Neural progenitor cell (in vitro differentiated cells): ENCODE data around the gene SCARF2. TPM values are rescaled to one million over a fixed set of nuclear protein-coding genes. Genes with fewer than 3 reads are reported as not detected.
"Not testable (repeated sequence)": the region's sequence is repeated elsewhere in the genome, so short reads cannot be mapped to it uniquely, and the experiment has no call there.

Source experiments
- DNase-seq: peaks from one replicate; pipeline ENCODE4 v3.0.0-alpha.2; 2016; ENCODE audit warnings: low spot score
- H2AFZ ChIP-seq: fragments of 200-600 bp; sonication (generic); replicated peaks from 2 replicates; pipeline ENCODE4 v1.6.1; 2016; ENCODE audit warnings: antibody characterized with exemption
- H3F3A ChIP-seq: fragments of 200-600 bp; sonication (generic); 2 replicates; pipeline ENCODE4 v1.6.1; 2016; ENCODE audit warnings: antibody characterized with exemption, low read depth
- H3K27ac ChIP-seq: fragments of 200-600 bp; sonication (generic); 2 replicates; pipeline ENCODE4 v1.5.1; 2016; ENCODE audit warnings: mild to moderate bottlenecking
- H3K27me3 ChIP-seq: fragments of 200-600 bp; sonication (generic); 2 replicates; pipeline ENCODE4 v1.6.1; 2016; ENCODE audit warnings: mild to moderate bottlenecking, moderate library complexity
- H3K36me3 ChIP-seq: fragments of 200-600 bp; sonication (generic); 2 replicates; pipeline ENCODE4 v1.5.1; 2016
- H3K4me1 ChIP-seq: fragments of 200-600 bp; sonication (generic); 2 replicates; pipeline ENCODE4 v1.6.1; 2016; ENCODE audit warnings: mixed run types
- H3K4me2 ChIP-seq: fragments of 200-600 bp; sonication (generic); 2 replicates; pipeline ENCODE4 v1.6.1; 2016
- H3K4me3 ChIP-seq: fragments of 200-600 bp; sonication (generic); 2 replicates; pipeline ENCODE4 v1.5.1; 2016
- H3K79me2 ChIP-seq: fragments of 200-600 bp; sonication (generic); 2 replicates; pipeline ENCODE4 v1.6.1; 2016; ENCODE audit warnings: low read depth
- H3K9ac ChIP-seq: fragments of 200-600 bp; sonication (generic); 2 replicates; pipeline ENCODE4 v1.6.1; 2016
- H3K9me3 ChIP-seq: fragments of 200-600 bp; sonication (generic); 2 replicates; pipeline ENCODE4 v1.5.1; 2016; ENCODE audit warnings: low read depth
- H4K20me1 ChIP-seq: fragments of 200-600 bp; sonication (generic); 2 replicates; pipeline ENCODE4 v1.6.1; 2016; ENCODE audit warnings: low read depth
- H3K27ac Mint-ChIP-seq: 3 replicates; pipeline ENCODE4 v1.8.0; 2021; ENCODE audit warnings: mixed read lengths
- H3K27me3 Mint-ChIP-seq: 2 replicates; pipeline ENCODE4 v1.8.0; 2022; ENCODE audit warnings: low read depth, mild to moderate bottlenecking, inconsistent platforms, moderate library complexity, mixed read lengths; ENCODE audit not compliant: insufficient read depth
- H3K36me3 Mint-ChIP-seq: 3 replicates; pipeline ENCODE4 v1.8.0; 2021; ENCODE audit warnings: mixed read lengths
- H3K4me1 Mint-ChIP-seq: 3 replicates; pipeline ENCODE4 v1.8.0; 2021; ENCODE audit warnings: mixed read lengths
- H3K4me3 Mint-ChIP-seq: 3 replicates; pipeline ENCODE4 v1.8.0; 2021; ENCODE audit warnings: mild to moderate bottlenecking, moderate library complexity, mixed read lengths
- H3K9me3 Mint-ChIP-seq: 3 replicates; pipeline ENCODE4 v1.8.0; 2020; ENCODE audit warnings: mixed read lengths
- EZH2 ChIP-seq: fragments of 200-600 bp; sonication (generic); IDR thresholded peaks from 2 replicates; pipeline ENCODE4 v1.6.1; 2017; ENCODE audit warnings: antibody characterized with exemption, mild to moderate bottlenecking, moderate library complexity
- EZH2phosphoT487 ChIP-seq: fragments of 200-600 bp; sonication (generic); IDR thresholded peaks from 2 replicates; pipeline ENCODE4 v1.6.1; 2017; ENCODE audit warnings: antibody characterized with exemption
- total RNA-seq: library from RNA; depleted of rRNA; stranded (reverse); fragments of >200 nt; gene quantifications from 2 replicates; pipeline ENCODE4 v1.2.3, GENCODE V29; 2015; ENCODE audit warnings: low replicate concordance
- TF ChIP-seq, protein P1 (sequence below): fragments of 200-600 bp; sonication (generic); IDR thresholded peaks from 2 replicates; pipeline ENCODE4 v1.5.1; 2017; ENCODE audit warnings: antibody characterized with exemption, mild to moderate bottlenecking

Gene SCARF2
- total RNA-seq, 1 donor from 2014 or later = 0.22 TPM

DNA sequence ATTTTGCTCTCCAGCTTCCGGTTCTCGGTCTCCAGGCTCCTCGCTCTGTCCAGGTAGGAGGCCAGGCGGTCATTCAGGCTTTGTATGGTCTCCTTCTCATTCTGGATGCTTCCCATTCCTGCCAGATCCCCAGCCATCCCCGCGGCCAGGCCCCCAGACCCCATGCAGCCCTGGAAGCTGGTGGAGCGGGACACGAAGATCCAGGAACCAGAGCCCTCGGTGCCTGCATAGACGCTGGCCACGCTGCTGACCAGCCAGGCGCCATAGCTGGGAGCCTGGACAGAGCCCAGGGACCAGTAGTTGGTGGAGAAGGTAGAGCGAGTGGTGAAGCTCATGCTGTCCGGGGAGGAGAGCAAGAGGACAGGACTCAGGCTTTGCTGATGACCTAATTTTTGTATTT, 46.1 kb upstream of the SCARF2 start:
- Histone ChIP-seq H3K4me2 (no peak overlapping the region), H2AFZ (no peak overlapping the region), H3K4me1 (no peaks in the 10 kb centered on the region), H3F3A (no peaks in the 10 kb centered on the region), H3K27ac (no peak overlapping the region), H4K20me1 (peaks cover 12% of the 10 kb centered on the region), H3K9ac (no peak overlapping the region), H3K4me3 (no peak overlapping the region), H3K9me3 (no peaks in the 10 kb centered on the region), H3K79me2 (no peaks in the 10 kb centered on the region), H3K27me3 (no peaks in the 10 kb centered on the region), H3K36me3 (no peaks in the 10 kb centered on the region)
- DNase-seq = no peak
- Mint-ChIP-seq H3K36me3 (peaks cover 42% of the 10 kb centered on the region), H3K9me3 (peaks cover 11% of the 10 kb centered on the region), H3K27me3 (peaks cover 3% of the 10 kb centered on the region), H3K4me3 (no peak overlapping the region), H3K27ac (no peak overlapping the region), H3K4me1 (peaks cover 2% of the 10 kb centered on the region)
- TF ChIP-seq EZH2phosphoT487 (no peak), EZH2 (no peak)
- TF ChIP-seq, protein P1, sequence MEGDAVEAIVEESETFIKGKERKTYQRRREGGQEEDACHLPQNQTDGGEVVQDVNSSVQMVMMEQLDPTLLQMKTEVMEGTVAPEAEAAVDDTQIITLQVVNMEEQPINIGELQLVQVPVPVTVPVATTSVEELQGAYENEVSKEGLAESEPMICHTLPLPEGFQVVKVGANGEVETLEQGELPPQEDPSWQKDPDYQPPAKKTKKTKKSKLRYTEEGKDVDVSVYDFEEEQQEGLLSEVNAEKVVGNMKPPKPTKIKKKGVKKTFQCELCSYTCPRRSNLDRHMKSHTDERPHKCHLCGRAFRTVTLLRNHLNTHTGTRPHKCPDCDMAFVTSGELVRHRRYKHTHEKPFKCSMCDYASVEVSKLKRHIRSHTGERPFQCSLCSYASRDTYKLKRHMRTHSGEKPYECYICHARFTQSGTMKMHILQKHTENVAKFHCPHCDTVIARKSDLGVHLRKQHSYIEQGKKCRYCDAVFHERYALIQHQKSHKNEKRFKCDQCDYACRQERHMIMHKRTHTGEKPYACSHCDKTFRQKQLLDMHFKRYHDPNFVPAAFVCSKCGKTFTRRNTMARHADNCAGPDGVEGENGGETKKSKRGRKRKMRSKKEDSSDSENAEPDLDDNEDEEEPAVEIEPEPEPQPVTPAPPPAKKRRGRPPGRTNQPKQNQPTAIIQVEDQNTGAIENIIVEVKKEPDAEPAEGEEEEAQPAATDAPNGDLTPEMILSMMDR = no peak

DNA sequence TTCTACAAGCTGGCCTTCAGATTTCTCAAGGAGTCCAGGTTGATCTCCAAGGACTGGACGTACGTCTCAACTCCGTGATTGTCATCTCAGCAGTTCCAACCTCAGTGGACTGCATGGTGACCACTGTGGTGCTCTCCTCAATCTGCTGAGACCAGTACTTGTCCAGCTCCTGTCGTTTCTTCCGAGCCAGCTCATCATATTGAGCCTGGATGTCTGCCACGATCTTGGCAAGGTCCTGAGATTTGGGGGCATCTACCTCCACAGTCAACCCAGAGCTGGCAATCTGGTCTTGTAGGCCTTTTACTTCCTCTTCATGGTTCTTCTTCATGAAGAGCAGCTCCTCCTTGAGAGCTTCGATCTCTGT, 45.5 kb upstream of the SCARF2 start:
- H3K27ac ChIP-seq, H3K27me3 ChIP-seq, H3K4me1 ChIP-seq, H2AFZ ChIP-seq, H3K9ac ChIP-seq, H3K79me2 ChIP-seq, H3K9me3 ChIP-seq, H4K20me1 ChIP-seq, H3F3A ChIP-seq, DNase-seq, H3K36me3 ChIP-seq, H3K4me2 ChIP-seq, H3K27me3 Mint-ChIP-seq, H3K4me3 ChIP-seq, H3K4me1 Mint-ChIP-seq, H3K4me3 Mint-ChIP-seq, H3K27ac Mint-ChIP-seq: not testable (repeated sequence)
- Mint-ChIP-seq H3K9me3 (peaks cover 11% of the 10 kb centered on the region), H3K36me3 (peaks cover 39% of the 10 kb centered on the region)

DNA sequence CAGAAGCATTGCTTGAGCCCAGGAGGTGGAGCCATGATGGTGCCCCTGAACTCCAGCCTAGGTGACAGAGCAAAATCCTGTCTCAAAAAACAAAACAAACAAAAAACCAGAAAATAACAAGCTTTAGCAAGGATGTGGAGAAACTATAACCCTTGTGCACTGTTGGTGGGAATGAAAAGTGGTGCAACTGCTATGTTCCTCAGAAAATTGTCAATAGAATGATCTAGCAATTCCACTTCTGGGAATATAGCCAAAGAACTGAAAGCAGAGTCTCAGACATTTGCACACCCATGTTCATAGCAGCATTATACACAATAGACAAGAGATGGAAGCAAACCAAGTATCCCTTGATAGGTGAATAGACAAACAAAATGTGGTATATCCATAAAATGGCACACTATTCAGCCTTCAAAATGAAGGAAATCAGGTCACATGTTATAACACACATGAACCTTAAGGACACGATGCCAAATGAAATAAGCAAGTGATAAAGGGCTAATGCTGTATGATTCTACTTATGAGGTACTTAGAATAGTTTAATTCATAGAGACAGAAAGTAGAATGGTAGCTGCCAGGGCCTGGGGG, 42.1 kb upstream of the SCARF2 start:
- no peaks in the 10 kb centered on the region for H3K4me1 Mint-ChIP-seq
- TF ChIP-seq, protein P1 = no peak
- TF ChIP-seq EZH2phosphoT487 = no peak
- TF ChIP-seq EZH2 = no peak
- Histone ChIP-seq H3K79me2 (no peaks in the 10 kb centered on the region), H3K4me1 (no peaks in the 10 kb centered on the region), H3F3A (no peaks in the 10 kb centered on the region), H3K9me3 (no peaks in the 10 kb centered on the region), H3K36me3 (no peaks in the 10 kb centered on the region), H2AFZ (no peak overlapping the region), H3K27me3 (no peaks in the 10 kb centered on the region), H3K4me3 (no peak overlapping the region), H4K20me1 (no peaks in the 10 kb centered on the region), H3K9ac (no peak overlapping the region), H3K4me2 (no peak overlapping the region), H3K27ac (no peak overlapping the region)
- peaks cover 17% of the 10 kb centered on the region for H3K9me3 Mint-ChIP-seq
- peaks cover 35% of the 10 kb centered on the region for H3K36me3 Mint-ChIP-seq
- no peak overlapping the region for H3K27ac Mint-ChIP-seq
- H3K27me3 Mint-ChIP-seq = peaks cover 3% of the 10 kb centered on the region
- H3K4me3 Mint-ChIP-seq = no peak overlapping the region
- no peak for DNase-seq

DNA sequence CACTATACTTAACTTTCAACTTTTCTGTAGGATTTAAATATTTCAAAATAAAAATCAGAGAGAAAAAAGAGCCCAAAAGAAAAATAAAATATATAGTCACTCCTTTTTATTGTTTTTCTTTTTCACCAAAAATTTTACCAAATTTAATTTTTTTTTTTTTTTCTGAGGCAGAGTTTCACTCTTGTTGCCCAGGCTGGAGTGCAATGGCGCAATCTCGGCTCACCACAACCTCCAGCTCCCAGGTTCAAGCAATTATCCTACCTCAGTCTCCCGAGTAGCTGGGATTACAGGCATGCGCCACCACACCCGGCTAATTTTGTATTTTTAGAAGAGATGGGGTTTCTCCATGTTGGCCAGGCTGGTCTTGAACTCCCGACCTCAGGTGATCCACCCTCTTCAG, 40.4 kb upstream of the SCARF2 start:
- H3K4me3 ChIP-seq, H3K4me2 ChIP-seq, H4K20me1 ChIP-seq, H3K4me1 Mint-ChIP-seq, DNase-seq, H3K79me2 ChIP-seq, H3K27me3 ChIP-seq, H2AFZ ChIP-seq, H3K4me1 ChIP-seq, H3K9ac ChIP-seq, H3K9me3 ChIP-seq, H3K27me3 Mint-ChIP-seq, H3K4me3 Mint-ChIP-seq, H3K27ac ChIP-seq, H3K36me3 ChIP-seq, H3K27ac Mint-ChIP-seq, H3F3A ChIP-seq: not testable (repeated sequence)
- peaks cover 13% of the 10 kb centered on the region for H3K9me3 Mint-ChIP-seq
- H3K36me3 Mint-ChIP-seq = peaks cover 22% of the 10 kb centered on the region

DNA sequence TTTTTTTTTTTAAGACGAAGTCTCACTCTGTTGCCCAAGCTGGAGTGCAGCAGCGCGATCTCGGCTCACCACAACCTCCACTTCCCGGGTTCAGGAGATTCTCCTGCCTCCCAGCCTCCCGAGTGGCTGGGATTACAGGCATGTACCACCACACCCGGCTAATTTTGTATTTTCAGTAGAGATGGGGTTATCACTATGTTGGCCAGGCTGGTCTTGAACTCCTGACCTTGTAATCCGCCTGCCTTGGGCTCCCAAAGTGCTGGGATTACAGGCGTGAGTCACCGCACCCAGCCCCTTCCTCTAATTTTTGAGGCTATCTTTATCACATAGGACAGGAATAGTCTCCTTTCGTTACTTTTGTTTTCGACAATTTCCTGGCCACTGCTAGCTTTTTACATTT, 37.9 kb upstream of the SCARF2 start:
- not testable (repeated sequence) for H3F3A ChIP-seq, H3K9ac ChIP-seq

More for the DNA sequence above, 37.9 kb upstream of the SCARF2 start:
- H2AFZ ChIP-seq, H3K9me3 Mint-ChIP-seq, H3K36me3 ChIP-seq, H3K4me3 ChIP-seq, H3K27ac Mint-ChIP-seq, H3K9me3 ChIP-seq, H3K4me1 Mint-ChIP-seq, H3K4me2 ChIP-seq, H4K20me1 ChIP-seq, H3K4me3 Mint-ChIP-seq, H3K27me3 ChIP-seq, H3K79me2 ChIP-seq, H3K27ac ChIP-seq, H3K27me3 Mint-ChIP-seq, H3K4me1 ChIP-seq, DNase-seq: not testable (repeated sequence)
- H3K36me3 Mint-ChIP-seq = peaks cover 30% of the 10 kb centered on the region
